Fibroblast of skin of scalp (primary cell): ENCODE measurements around the gene STX2.

Experiments used
- DNase-seq: peaks from one replicate; pipeline ENCODE4 v3.0.0-alpha.2; 2013

The STX2 gene

GRCh38 chr12:130831246-130831645 is 7.8 kb downstream of the STX2 start:
- DNase-seq = no peak

GRCh38 chr12:130830246-130830551 is 8.9 kb downstream of the STX2 start:
- no peak for DNase-seq

- DNase-seq = no peak
Observed at GRCh38 chr12:130829391-130830245, 9.4 kb downstream of the STX2 start.

GRCh38 chr12:130828895-130829294 is 10.2 kb downstream of the STX2 start:
- DNase-seq = no peak

DNA sequence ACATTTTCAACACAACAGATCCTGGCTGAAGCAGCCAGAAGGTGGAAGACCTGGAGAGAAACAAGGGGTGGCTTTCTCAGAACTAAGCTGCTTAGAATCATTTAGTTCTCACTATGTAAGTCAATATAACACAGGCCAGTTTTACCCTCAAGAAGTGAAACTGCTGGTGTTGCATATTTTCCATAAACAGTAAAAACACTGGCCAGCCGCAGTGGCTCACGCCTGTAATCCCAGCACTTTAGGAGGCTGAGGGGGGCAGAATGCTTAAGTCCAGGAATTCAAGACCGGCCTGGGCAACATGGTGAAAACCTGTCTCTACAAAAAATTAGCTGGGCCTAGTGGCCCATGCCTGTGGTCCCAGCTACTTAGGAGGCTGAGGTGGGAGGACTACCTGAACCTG is 11.6 kb downstream of the STX2 start:
- DNase-seq = peak; percentile 52

DNA sequence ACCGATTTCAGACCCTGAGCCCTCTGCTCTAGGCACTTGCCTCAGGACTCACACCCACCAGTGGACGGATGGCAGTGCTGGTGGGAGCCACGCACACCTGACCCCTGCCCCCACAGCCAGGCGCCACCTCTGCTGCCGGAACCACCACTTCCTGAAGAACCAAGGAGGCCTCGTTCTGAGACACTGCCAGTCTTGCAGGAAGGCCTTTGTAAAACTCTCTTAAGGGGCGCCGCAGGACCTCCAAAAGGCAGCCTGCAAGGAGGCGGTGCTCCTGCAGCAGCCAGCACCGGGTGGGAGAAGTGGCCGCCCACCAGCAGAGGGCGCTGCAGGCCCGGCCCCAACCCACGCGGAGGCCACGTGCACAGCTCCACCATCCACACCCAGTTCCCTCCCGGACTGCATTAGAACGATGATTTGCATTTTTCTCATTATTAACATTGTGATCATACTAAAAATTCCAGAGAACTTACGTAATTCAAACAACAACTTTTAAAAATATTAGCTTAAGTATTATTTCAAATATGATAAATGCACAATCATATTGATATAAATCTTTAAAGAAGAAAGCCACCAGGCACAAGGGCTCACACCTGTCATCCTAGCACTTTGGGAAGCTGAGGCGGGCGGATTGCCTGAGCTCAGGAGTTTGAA is 12.8 kb downstream of the STX2 start:
- DNase-seq = peak; percentile 87

DNA sequence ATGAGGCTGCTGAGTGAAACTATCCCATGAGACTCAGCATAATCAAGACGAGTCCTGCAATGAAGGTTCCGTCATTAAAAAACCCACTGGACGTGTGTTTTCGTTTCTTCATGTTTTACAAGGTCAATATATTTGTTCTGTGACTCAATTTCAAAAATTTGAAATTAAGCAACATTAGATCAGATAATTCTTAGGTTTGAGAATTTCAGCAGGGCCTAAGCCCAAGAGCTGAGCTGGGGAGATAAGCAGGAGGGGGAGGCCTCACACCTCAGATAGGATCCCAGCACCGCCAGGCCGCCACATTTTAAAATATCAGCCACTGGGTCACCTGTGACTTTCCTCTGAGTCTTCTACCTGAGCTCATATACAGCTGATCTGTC is 13.3 kb downstream of the STX2 start:
- DNase-seq = no peak

DNA sequence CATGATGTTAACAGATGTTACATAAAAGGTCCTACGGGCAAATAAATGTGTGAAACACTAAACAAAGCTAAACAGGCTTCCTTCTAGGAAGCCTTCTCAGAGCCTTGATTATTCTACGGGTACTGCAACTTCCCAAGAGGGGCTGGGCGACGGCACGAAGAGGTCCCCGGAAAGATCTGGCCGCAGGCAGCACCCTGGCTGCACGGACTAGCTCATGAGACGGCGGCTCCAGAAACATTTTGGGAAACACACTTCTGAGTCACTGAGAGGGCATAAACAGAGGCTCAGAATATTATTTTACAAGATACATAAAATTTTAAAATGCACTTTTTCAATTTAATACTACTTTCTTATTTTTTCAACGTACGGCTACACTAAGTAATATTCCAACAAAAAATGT is 19.4 kb downstream of the STX2 start:
- DNase-seq = no peak

DNA sequence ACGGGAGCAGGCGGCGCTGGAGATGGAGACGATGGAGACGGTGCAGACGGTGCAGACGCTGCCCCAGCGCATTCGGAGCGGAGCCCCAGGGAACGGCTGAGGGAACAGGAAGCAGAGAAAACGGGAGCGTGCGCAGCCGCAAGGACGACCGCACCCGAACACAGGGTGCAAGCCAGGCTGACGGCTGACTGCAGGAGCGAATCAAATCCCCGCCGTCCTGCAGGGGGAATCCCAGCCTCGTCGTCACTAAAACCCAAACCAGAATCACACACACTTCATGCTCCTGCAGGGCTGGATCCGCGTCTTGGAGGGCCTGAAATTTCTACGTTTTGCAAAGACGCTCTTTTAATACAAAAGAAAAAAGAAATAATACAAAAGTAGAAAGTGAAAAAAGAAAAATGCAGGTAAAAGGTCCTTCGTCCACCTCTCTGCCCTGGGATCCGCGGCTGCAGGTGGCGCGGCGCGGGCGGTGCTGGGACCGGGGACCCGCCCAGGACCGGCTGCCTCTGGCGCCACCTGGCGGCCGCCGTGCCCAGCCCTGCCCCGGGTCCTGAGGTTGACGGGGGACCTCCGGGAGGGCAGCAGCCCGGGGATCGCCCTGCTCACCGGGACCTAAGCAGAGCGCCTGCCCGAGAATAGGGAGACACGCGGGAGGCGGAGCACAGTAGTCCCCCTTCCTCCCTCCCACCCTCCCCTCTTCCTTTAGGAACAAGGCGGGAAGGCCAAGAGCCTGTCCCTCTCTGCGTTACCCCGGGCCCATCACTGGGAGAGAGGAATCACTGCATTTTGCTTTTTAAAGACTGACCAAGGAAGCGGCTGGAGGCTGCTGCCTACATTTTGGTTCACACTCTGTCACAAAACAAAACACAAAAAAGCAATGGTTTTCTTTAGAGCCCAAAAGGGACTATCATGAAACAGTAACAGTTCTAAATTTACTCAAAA is 20.1 kb downstream of the STX2 start:
- DNase-seq = peak; percentile 32

GRCh38 chr12:130818272-130818634 is 20.8 kb downstream of the STX2 start:
- no peak for DNase-seq

GRCh38 chr12:130817804-130818203 is 21.2 kb downstream of the STX2 start:
- DNase-seq = no peak

- no peak for DNase-seq
Observed at GRCh38 chr12:130816097-130816496, 23.0 kb downstream of the STX2 start.

- no peak for DNase-seq
Observed at GRCh38 chr12:130815028-130815741, 23.9 kb downstream of the STX2 start.

- no peak for DNase-seq
Observed at GRCh38 chr12:130813949-130814348, 25.1 kb downstream of the STX2 start.

DNA sequence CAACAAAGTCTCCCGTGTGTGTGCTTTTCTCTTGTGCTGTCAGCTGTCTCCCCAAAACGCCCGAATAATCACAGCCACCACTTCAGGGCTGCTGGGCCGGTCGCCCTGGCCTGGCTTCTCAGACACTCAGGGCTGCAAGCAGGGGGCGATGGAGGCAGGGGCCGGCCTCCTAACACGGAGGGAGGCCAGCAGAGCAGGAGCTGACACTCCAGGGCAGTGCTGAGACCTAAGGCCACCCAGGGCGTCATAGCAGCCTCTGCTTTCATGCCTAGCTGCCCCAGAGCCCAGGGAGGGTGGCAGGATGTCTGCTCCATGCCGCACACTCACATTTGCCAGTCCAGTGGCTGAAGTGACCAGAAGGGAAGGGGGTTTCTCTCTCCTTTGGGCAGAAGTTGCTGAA is 25.6 kb downstream of the STX2 start:
- no peak for DNase-seq

DNA sequence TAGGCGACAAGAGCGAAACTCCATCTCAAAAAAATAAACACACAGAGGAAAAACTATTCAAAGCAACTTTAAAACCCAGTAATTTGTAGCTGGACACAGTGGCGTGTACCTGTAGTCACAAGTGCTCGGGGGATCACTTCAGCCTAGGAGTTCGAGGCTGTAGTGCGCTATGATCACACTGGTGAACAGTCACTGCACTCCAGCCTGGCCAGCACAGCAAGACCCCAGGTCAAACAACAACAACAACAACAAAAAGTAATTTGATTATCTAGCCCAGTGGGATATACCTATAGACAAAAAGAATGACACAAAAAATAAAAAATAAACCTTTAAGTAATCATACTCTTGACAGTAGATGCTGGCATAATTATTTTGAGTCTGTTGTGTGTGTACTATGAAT is 29.3 kb downstream of the STX2 start:
- DNase-seq = no peak

DNA sequence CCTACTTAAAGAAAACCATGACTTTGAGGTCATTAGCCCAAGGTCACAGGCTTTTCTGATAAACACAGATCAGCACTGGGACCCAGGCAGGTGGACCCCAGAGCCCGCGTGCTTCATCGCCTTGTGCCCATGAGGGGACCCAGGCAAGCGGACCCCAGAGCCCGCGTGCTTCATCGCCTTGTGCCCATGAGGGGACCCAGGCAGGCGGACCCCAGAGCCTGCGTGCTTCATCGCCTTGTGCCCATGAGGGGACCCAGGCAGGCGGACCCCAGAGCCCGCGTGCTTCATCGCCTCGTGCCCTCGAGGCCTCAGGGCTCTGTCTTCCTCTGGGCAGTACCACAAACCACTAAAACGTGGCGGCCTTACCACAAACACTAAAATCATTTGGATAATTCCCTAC is 31.7 kb downstream of the STX2 start:
- DNase-seq = no peak

- no peak for DNase-seq
Observed at GRCh38 chr12:130806574-130806973, 32.5 kb downstream of the STX2 start.

DNA sequence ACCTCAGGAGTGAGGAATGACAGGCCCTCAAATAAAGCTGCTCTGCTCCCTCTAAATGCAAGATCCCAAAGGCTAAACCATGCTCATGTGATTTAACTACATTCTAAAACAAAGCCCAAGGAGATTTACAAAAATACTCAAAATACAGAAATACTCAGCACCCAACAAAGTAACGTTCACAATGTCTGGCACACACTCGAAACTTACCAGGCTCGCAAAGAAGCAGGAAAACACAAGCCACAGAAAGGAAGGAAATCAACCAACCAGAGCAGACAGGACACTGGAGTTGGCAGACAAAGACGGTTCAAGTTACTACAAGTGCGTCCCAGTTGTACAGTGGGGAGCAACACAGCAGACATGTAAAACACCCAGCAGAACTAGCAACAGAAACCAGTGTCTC is 33.4 kb downstream of the STX2 start:
- no peak for DNase-seq

DNA sequence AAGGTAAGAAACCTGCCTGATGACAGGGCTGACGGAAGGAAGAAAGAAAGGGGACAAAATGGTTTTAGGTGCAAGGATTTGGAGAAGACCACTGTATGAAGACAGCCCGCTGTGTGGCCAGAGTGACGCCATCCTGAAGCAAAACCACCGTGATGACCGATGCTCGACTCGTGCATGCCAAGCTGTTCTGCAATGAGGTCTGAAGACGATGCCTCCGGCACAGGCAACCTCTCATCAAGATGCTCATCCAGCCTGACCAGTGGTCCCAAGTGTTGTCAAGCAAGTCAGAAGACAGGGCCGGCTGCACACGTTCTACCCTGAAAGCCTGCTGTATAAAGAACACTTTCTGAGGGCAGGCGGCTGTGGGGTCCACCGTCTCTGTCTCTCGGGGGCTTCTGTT is 34.8 kb downstream of the STX2 start:
- DNase-seq = no peak

DNA sequence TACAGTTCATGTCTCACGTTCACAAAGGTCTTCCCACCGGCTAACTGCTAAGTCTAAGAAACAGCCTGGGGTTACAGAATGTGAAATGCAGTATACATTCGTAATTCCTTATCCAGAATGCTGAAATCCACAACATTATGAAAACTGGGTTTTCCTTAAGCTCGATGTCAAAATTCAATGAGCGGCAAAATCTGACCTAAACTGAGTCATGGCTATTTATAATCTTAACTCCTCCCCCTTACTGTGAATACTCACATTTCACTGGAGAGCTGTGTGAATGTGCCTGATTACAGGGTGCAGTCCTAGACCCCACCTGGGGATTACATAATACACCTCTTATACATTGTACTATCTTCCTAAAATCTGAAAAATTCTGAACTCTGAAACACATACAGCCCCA is 35.3 kb downstream of the STX2 start:
- DNase-seq = no peak

- DNase-seq = no peak
Observed at GRCh38 chr12:130800312-130800711, 38.7 kb downstream of the STX2 start.

DNA sequence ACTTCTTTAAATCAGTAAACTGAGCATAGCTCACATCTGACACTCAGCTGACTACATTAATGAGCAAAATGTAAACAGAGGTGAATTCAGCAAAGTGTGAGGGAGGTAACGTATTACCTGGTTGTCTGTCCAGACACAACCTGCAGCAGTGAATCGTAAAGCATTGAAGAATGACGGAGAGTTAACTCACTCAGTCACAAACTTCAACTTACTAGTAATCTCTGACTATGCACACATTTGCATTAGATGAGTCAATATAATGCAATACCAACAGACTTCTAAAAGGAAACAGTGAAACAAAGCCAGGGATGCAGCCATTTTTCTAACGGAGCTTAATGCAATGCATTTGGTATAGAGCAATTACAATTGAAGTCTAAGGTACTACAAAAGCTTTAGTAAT is 40.0 kb downstream of the STX2 start:
- DNase-seq = no peak
